Putamen (tissue), 1 donor: ENCODE data around the gene MEST.
A peak's percentile ranks its signal among the peaks of the same experiment; 100 is the strongest.
"Not testable (repeated sequence)": the region's sequence is repeated elsewhere in the genome, so short reads cannot be mapped to it uniquely, and the experiment has no call there.

Experiments
- DNase-seq: peaks from one replicate; pipeline ENCODE4 v3.0.0-alpha.2; 2016; ENCODE audit warnings: low spot score

The MEST gene

GRCh38 chr7:130485734-130486113 lies 6.2 kb upstream of the MEST start:
- no peak for DNase-seq

DNA sequence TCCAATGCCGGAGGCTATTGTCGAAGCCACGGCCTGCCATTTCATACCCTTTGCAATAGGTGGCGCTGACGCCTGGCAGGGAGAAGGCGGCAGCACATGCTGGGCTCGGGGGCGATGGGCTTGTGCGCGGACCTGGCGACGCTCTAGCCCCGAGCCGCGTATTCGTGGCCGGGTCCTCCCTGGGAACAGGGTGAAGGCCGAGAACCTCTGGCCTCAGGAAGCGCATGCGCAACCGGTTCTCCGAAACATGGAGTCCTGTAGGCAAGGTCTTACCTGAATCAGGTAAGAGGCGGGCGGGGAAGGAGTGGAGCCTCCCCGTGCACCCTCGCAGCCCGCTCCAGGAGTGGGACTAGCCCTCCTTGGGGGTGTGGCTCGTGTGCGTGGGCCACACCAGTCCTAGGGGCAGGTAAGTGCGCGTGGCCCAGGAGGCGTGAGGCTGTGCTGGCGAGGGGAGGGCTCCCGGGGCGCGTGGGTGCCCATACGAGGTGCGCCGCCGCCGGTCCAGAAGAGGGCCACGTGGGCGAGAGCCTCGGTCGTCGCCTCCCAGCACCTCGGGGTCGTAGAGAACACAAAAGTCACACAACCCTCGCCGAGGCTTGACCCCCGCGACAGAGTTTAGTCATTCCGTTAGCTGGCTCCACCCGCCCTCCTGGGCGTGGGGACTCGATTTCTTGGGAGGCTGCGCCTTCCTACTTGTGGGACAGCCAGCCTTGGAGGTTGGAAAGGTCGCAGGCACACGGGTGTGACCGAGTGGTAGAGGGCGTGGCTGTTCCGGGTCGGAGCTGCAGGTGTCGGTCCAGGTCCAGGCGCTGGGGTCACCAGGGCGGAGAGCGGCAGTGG lies 5.6 kb upstream of the MEST start:
- DNase-seq = peak; percentile 37

DNA sequence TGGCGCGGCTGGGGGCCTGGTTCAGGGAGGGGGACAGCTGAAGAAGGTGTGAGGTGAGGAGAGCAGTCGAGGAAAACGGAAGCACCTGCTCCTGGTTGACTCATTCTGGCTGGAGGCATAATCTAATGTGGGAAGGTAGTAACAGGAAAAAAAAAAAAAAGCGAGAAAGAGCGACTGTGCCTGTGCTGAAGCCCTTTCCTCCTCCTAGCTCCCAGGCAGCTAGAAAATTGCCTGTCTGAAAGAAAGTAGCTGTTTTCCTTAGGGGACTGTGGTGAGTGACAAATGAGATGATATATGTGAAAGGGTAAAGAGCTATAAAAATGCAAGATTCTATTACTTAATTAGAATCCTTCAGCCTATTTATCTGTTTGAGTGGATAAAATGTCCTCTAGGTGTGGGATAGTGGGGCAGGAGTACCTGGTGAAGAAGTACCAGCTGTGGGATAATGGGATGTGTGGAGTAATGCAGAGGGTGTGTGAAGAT lies 4.9 kb upstream of the MEST start:
- no peak for DNase-seq

DNA sequence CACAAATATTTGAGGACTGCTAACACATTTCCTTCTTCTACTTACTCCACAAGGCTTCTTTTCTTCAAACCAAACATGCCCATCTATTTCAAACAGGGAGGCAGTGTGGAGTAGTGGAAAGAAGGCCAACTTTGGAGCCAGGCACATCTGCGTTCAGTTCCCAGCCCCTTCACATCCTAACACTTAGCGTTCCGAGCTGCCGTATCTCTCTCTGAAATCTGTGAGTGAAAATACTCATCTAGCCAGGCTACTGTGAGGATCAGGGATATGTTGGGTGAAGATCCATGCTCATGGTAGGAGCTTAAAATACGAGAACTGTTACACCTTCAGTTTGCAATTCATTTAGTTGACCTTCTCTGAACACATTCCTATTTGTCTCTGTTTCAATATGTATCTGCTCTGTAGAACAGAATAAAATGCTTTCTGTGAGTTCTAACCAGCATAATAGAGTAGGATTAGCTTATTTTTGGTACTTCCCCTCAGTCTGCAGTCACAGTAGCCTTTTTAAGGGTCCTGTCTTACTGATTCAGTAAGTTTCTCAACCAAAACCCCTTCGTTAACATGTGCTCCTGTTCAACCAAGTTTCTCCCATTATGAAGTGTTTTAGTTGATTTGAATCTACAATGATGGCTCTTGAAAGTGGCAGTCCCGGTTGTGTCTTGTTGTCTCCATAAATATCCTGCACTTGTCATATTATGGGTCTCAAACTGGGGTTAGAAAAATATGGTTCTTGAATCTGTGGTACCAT lies 3.3 kb upstream of the MEST start:
- no peak for DNase-seq

- no peak for DNase-seq
Measured at GRCh38 chr7:130489140-130489983, 2.5 kb upstream of the MEST start.

GRCh38 chr7:130490311-130490791 lies 1.5 kb upstream of the MEST start:
- DNase-seq = no peak

DNA sequence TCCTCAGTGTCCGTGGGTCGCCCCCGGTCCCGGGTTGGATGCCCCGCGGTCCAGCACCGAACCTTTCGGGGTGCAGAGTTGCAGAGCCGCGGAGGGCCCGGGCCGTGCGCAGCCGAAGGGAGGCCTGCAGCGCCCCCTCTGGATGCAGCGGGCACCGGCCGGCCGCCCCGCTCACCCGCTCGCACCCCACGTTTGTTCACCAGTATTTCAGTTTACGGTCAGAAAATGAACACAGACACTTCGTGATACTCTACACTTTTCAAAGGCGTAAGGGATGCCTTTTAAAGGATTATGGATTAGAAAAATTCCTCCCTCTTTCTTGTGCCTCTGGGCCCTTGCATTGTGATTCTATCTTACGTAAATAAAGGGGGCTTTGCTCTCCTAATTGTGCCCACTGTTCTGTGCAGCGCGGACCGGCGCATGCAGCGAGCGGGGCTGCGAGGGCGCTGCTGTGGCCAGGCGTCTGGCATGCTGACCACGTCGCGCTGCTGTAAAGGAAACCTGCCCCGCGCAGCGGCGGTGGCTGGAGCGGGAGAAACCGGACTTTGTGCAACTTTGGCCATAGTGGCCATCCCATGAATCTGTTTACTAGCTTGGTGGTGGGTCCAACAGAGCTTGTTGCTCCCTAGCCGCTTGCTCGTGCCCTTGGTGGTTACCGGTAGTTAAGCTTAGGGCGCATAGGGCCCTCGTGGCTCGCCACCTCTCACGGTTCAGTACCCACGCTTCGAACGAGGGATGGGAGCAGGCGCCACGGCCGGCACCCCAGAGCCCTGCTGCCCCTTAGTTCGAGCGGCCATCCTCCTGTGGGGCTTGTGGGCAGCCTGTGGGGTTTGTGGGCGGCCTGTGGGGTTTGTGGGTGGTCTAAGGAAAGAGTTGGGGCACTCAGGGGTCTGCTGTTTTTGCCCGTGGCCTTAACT lies 739 bp upstream of the MEST start:
- peak; percentile 26 for DNase-seq

DNA sequence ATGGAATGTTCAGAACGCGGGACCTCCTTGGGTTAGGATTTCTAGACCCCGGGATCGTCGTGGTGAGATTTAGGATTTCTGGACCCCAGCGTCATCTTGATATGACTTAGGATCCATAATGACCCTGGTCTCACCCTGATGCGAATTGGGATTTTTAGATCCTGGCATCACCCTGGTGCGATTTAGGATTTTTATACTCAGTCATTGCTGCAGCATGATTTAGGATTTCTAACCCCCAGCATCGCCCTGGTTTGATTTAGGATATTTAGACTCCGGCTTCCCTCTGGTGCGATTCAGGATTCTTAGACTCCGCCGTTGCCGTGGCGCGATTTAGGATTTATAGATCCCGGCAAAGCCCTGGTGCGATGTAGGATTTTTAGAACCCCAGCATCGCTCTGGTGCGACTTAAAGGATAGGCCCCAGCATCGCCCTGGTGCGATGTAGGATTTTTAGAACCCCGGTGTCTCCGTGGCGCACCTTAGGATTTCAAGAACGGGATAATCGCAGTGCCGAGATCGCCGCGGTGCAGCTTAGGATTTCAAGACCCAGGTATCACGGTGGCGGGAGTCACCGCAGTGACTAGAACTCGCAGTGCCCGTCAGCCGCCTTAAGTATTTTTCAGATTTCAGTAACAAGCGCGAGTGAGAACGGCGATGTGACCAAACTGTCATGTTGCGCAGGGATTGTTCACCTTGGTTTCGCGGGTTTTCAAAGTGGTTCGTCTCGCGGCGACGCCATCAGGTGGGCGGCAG lies 814 bp downstream of the MEST start:
- DNase-seq = no peak

DNA sequence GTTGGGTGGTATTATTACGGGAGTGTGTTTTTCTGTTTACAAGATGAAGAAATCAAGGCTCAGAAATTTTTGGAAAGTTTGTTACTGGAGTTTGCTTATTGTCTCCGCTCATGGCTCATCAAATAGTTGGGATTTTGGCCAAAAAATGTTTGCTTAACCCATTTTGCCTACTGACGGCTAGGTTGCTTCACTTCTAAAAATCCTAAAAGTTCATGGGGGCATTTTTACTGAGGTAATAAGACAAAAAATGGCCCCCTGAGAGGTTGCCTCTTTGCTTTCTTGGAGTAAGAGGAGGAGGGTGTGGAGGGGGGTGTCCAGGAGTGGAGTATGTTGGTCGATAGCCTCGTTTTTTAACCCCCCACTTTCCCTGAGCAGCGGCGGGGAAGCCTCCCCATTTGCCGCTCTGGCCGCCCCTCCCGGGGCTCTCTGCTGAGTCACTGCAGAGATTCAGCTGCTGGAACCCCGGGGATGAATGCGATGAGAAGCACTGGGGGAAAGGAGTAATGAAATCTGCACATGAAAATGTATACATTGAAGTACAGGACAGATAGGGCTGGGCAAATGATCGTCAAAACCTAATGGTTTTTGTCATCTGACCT lies 1.5 kb downstream of the MEST start:
- no peak for DNase-seq

- no peak for DNase-seq
Measured at GRCh38 chr7:130494431-130494858, 2.6 kb downstream of the MEST start.

DNA sequence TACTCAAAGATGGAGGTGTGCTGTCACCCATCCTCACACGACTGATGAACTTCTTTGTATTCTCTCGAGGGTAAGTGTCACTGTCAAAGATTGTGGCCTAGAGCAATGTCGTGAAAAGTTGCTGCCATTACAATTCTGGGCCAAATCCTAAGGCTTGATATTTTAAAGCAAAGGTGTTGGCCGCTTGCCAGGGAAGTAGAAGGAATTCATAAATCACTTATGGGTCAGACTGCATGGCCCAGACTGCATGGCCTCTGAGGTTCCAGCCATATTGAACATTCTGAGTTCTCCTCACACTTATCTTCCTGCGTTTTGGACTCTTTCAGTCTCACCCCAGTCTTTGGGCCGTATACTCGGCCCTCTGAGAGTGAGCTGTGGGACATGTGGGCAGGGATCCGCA lies 8.6 kb downstream of the MEST start:
- DNase-seq = no peak

- DNase-seq = no peak
Measured at GRCh38 chr7:130500910-130501309, 9.0 kb downstream of the MEST start.

- DNase-seq = no peak
Measured at GRCh38 chr7:130505753-130506152, 13.9 kb downstream of the MEST start.

DNA sequence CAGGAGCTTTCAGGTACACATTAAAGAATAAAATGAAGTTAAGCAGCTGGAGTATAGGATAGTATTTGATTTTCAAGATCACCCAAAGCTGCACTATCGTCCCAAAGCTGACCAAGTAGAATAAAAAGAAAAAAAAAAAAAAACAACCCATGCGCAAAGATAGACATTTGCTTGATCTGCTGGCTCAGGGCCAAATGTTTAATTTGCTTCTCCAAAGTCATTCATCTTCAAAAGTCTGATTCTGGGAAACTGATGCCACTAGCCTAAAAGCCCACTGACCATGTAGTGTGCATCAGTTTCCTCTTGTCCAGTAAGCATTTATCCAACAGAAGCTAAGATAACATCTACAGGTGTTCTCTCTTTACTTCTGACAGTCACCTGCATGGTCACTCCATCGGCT lies 14.5 kb downstream of the MEST start:
- no peak for DNase-seq

GRCh38 chr7:130512038-130512437 lies 20.2 kb downstream of the MEST start:
- DNase-seq = not testable (repeated sequence)

GRCh38 chr7:130513447-130513846 lies 21.6 kb downstream of the MEST start:
- no peak for DNase-seq

- DNase-seq = no peak
Measured at GRCh38 chr7:130515315-130516040, 23.6 kb downstream of the MEST start.

- DNase-seq = no peak
Measured at GRCh38 chr7:130521258-130521951, 29.5 kb downstream of the MEST start.
